Gastroesophageal sphincter (tissue), 3 donors: ENCODE data around the gene KIF22.

ENCODE experiments used
- EP300 ChIP-seq: sonication (generic); formaldehyde crosslinking; IDR thresholded peaks from one replicate; pipeline ENCODE4 v1.6.1; 2017; ENCODE audit warnings: antibody characterized with exemption, mild to moderate bottlenecking
- POLR2A ChIP-seq, 2 donors: fragments of 450-650 bp; IDR thresholded peaks; one replicate each; pipeline ENCODE4 v1.6.1; 2017; ENCODE audit warnings: antibody characterized with exemption in 2 of 2, mild to moderate bottlenecking in 2 of 2, moderate library complexity in 1 of 2
- POLR2AphosphoS5 ChIP-seq: sonication (generic); formaldehyde crosslinking; IDR thresholded peaks from one replicate; pipeline ENCODE4 v1.6.1; 2017; ENCODE audit warnings: antibody characterized with exemption
- TF ChIP-seq, protein P1 (sequence below), 4 experiments: fragments of 200-600 bp in 2 of 4; fragments of 450-650 bp in 2 of 4; sonication (generic) in 1 of 4; IDR thresholded peaks; one replicate each; pipeline ENCODE4 v1.5.1; 2017 to 2019; ENCODE audit warnings: antibody characterized with exemption in 4 of 4, mild to moderate bottlenecking in 2 of 4, moderate library complexity in 2 of 4

DNA sequence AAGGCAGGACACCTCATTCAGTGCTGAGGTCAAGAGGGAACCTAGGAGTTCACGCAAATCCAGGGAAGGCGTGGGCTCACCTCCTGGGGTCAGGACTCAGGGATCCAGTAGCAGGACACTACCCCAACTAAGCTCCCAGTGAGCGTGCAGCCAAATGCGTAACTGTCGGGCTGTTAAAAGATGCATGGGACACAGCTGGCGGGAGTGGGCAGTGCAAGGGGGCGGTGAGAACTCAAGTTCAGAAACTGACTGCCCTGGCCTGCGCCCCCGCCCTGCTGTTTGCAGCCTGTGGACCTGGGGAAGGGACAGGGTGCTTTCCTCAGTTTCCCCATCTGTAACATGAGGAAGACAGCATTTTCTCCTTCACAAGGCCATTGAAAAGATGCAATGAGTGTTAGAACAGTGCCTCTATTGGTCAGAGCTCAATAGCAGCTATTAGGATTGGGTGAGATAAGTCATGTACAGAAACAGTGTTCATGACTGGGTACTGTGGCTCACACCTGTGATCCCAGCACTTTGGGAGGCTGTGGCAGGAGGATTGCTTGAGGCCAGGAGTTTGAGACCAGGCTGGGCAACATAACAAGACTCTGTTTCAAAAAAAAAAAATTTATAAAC lies 52.3 kb downstream of the KIF22 start:
- TF ChIP-seq, protein P1, sequence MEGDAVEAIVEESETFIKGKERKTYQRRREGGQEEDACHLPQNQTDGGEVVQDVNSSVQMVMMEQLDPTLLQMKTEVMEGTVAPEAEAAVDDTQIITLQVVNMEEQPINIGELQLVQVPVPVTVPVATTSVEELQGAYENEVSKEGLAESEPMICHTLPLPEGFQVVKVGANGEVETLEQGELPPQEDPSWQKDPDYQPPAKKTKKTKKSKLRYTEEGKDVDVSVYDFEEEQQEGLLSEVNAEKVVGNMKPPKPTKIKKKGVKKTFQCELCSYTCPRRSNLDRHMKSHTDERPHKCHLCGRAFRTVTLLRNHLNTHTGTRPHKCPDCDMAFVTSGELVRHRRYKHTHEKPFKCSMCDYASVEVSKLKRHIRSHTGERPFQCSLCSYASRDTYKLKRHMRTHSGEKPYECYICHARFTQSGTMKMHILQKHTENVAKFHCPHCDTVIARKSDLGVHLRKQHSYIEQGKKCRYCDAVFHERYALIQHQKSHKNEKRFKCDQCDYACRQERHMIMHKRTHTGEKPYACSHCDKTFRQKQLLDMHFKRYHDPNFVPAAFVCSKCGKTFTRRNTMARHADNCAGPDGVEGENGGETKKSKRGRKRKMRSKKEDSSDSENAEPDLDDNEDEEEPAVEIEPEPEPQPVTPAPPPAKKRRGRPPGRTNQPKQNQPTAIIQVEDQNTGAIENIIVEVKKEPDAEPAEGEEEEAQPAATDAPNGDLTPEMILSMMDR (IDR thresholded peaks at IDR 0.05), result no peak
- no peak for TF ChIP-seq EP300
- TF ChIP-seq POLR2A (IDR thresholded peaks at IDR 0.05), result no peak
- no peak for TF ChIP-seq POLR2AphosphoS5
